SK-N-SH treated with all-trans-retinoic acid at 6 μM for 48 hours (cell line): ENCODE data around the gene DDIT3.
A peak's percentile ranks its signal among the peaks of the same experiment; 100 is the strongest.

Source experiments
- ATAC-seq: fragments of 200-7000 bp; cut with Tn5 transposase; 3 replicates; pipeline ENCODE4 v1.9.1; 2020; ENCODE audit warnings: mild to moderate bottlenecking, moderate library complexity
- ARNTL ChIP-seq: fragments of 450-650 bp; formaldehyde crosslinking; IDR thresholded peaks from 2 replicates; pipeline ENCODE4 v1.5.0; 2020; ENCODE audit warnings: low read depth, mild to moderate bottlenecking, moderate library complexity, borderline replicate concordance
- BACH2 ChIP-seq: fragments of 250-450 bp; sonication (Bioruptor Pico); IDR thresholded peaks from 2 replicates; pipeline ENCODE4 v1.9.0; 2021; ENCODE audit warnings: mild to moderate bottlenecking, borderline replicate concordance
- CREB5 ChIP-seq: fragments of 250-450 bp; sonication (Bioruptor Pico); IDR thresholded peaks from 2 replicates; pipeline ENCODE4 v1.5.1; 2020; ENCODE audit warnings: low read depth, mild to moderate bottlenecking, moderate library complexity
- CSDC2 ChIP-seq: fragments of 250-450 bp; sonication (Bioruptor Pico); IDR thresholded peaks from 2 replicates; pipeline ENCODE4 v1.5.0; 2020; ENCODE audit warnings: mild to moderate bottlenecking, moderate library complexity
- CSRNP3 ChIP-seq: fragments of 250-450 bp; sonication (Bioruptor Pico); IDR thresholded peaks from 2 replicates; pipeline ENCODE4 v1.5.1; 2021; ENCODE audit warnings: mild to moderate bottlenecking, moderate library complexity
- ESRRG ChIP-seq: fragments of 250-450 bp; sonication (Bioruptor Pico); IDR thresholded peaks from 2 replicates; pipeline ENCODE4 v1.6.1; 2021; ENCODE audit warnings: mild to moderate bottlenecking
- GLIS3 ChIP-seq: fragments of 250-450 bp; sonication (Bioruptor Pico); IDR thresholded peaks from 2 replicates; pipeline ENCODE4 v1.5.0; 2020; ENCODE audit warnings: mild to moderate bottlenecking, moderate library complexity
- ISL1 ChIP-seq: fragments of 250-450 bp; sonication (Bioruptor Pico); IDR thresholded peaks from 2 replicates; pipeline ENCODE4 v2.1.2; 2022; ENCODE audit warnings: mild to moderate bottlenecking, moderate library complexity
- OSR1 ChIP-seq: fragments of 250-450 bp; sonication (Bioruptor Pico); IDR thresholded peaks from 2 replicates; pipeline ENCODE4 v1.8.0; 2022; ENCODE audit warnings: moderate library complexity, mild to moderate bottlenecking, inconsistent platforms
- PATZ1 ChIP-seq: fragments of 250-450 bp; sonication (Bioruptor Pico); IDR thresholded peaks from 2 replicates; pipeline ENCODE4 v1.8.0; 2020; ENCODE audit warnings: mild to moderate bottlenecking, moderate library complexity, borderline replicate concordance
- POU6F1 ChIP-seq: fragments of 250-450 bp; sonication (Bioruptor Pico); IDR thresholded peaks from 2 replicates; pipeline ENCODE4 v1.8.0; 2021; ENCODE audit warnings: low read depth, mild to moderate bottlenecking, moderate library complexity, borderline replicate concordance
- PPARA ChIP-seq: fragments of 250-450 bp; sonication (Bioruptor Pico); IDR thresholded peaks from 2 replicates; pipeline ENCODE4 v1.5.0; 2020; ENCODE audit warnings: mild to moderate bottlenecking, borderline replicate concordance
- RARB ChIP-seq: fragments of 250-450 bp; sonication (Bioruptor Pico); IDR thresholded peaks from 2 replicates; pipeline ENCODE4 v1.8.0; 2021; ENCODE audit warnings: mild to moderate bottlenecking, moderate library complexity
- SNAI2 ChIP-seq: fragments of 250-450 bp; sonication (Bioruptor Pico); IDR thresholded peaks from 2 replicates; pipeline ENCODE4 v1.5.0; 2020; ENCODE audit warnings: mild to moderate bottlenecking, moderate library complexity
- TCF4 ChIP-seq: fragments of 250-450 bp; sonication (Bioruptor Pico); IDR thresholded peaks from 2 replicates; pipeline ENCODE4 v1.8.0; 2021; ENCODE audit warnings: mild to moderate bottlenecking, moderate library complexity, borderline replicate concordance
- TOX ChIP-seq: fragments of 250-450 bp; sonication (Bioruptor Pico); IDR thresholded peaks from 2 replicates; pipeline ENCODE4 v1.8.0; 2021; ENCODE audit warnings: mild to moderate bottlenecking, moderate library complexity, borderline replicate concordance
- TSHZ2 ChIP-seq: fragments of 250-450 bp; sonication (Bioruptor Pico); IDR thresholded peaks from 2 replicates; pipeline ENCODE4 v1.5.0; 2020; ENCODE audit warnings: mild to moderate bottlenecking, moderate library complexity
- ZC3H10 ChIP-seq: fragments of 250-450 bp; sonication (Bioruptor Pico); IDR thresholded peaks from 2 replicates; pipeline ENCODE4 v1.5.1; 2021; ENCODE audit warnings: mild to moderate bottlenecking, moderate library complexity
- ZFP3 ChIP-seq: fragments of 250-450 bp; sonication (Bioruptor Pico); IDR thresholded peaks from 2 replicates; pipeline ENCODE4 v1.5.0; 2020; ENCODE audit warnings: mild to moderate bottlenecking, moderate library complexity
- ZFP30 ChIP-seq: fragments of 450-650 bp; formaldehyde crosslinking; IDR thresholded peaks from 2 replicates; pipeline ENCODE4 v1.5.0; 2022; ENCODE audit warnings: mild to moderate bottlenecking, moderate library complexity
- ZNF565 ChIP-seq: fragments of 450-650 bp; formaldehyde crosslinking; conservative IDR thresholded peaks from 2 replicates; pipeline ENCODE4 v1.5.0; 2020; ENCODE audit warnings: low read depth, mild to moderate bottlenecking, moderate library complexity
- ZNF8 ChIP-seq: fragments of 450-650 bp; formaldehyde crosslinking; IDR thresholded peaks from 2 replicates; pipeline ENCODE4 v1.5.0; 2020; ENCODE audit warnings: mild to moderate bottlenecking, moderate library complexity

The DDIT3 gene

GRCh38 chr12:57476993-57477709 is 43.2 kb downstream of the DDIT3 start:
- ATAC-seq = no peak
- no peak for TF ChIP-seq ZFP30 (CRISPR knock-in tag)
- TF ChIP-seq ZFP3 (CRISPR knock-in tag) = no peak
- no peak for TF ChIP-seq TOX
- no peak for TF ChIP-seq SNAI2
- no peak for TF ChIP-seq CSRNP3
- no peak for TF ChIP-seq TSHZ2 (CRISPR knock-in tag)
- TF ChIP-seq POU6F1 = no peak
- no peak for TF ChIP-seq ESRRG (CRISPR knock-in tag)
- no peak for TF ChIP-seq ZC3H10 (CRISPR knock-in tag)
- no peak for TF ChIP-seq ISL1
- TF ChIP-seq CSDC2 (CRISPR knock-in tag) = no peak
- no peak for TF ChIP-seq OSR1 (CRISPR knock-in tag)
- TF ChIP-seq GLIS3 (CRISPR knock-in tag) = no peak
- TF ChIP-seq CREB5 (CRISPR knock-in tag) = no peak
- no peak for TF ChIP-seq PPARA (CRISPR knock-in tag)
- TF ChIP-seq BACH2 (CRISPR knock-in tag) = no peak
- no peak for TF ChIP-seq ARNTL
- TF ChIP-seq TCF4 (CRISPR knock-in tag) = no peak
- no peak for TF ChIP-seq ZNF565 (CRISPR knock-in tag)
- TF ChIP-seq RARB (CRISPR knock-in tag) = no peak

GRCh38 chr12:57476162-57476992 is 43.9 kb downstream of the DDIT3 start:
- TF ChIP-seq ZNF8 (CRISPR knock-in tag) (no peak), OSR1 (CRISPR knock-in tag) (no peak), ZFP30 (CRISPR knock-in tag) (no peak)
- peak; percentile 4; the same call in 1 of the 3 replicates for ATAC-seq

GRCh38 chr12:57475271-57476161 is 44.8 kb downstream of the DDIT3 start:
- TF ChIP-seq TCF4 (CRISPR knock-in tag) (no peak), ZC3H10 (CRISPR knock-in tag) (no peak), TSHZ2 (CRISPR knock-in tag) (no peak), ESRRG (CRISPR knock-in tag) (no peak), TOX (no peak), ZNF565 (CRISPR knock-in tag) (no peak), PPARA (CRISPR knock-in tag) (no peak), PATZ1 (CRISPR knock-in tag) (no peak), ZFP3 (CRISPR knock-in tag) (no peak)
- ATAC-seq = peak; percentile 68
